Lung microvascular endothelial cell (primary cell): Measurements from ENCODE around the gene MARCO. TPM values are rescaled to one million over a fixed set of nuclear protein-coding genes. Genes with fewer than 3 reads are reported as not detected.
"Not testable (repeated sequence)": the region's sequence is repeated elsewhere in the genome, so short reads cannot be mapped to it uniquely, and the experiment has no call there.

ENCODE experiments used
- DNase-seq, 2 donors: peaks; one replicate each; pipeline versions ENCODE4 v3.0.0 to v3.0.0-alpha.2; 2010; ENCODE audit warnings: low read depth in 2 of 2
- total RNA-seq: library from RNA; depleted of rRNA; stranded (reverse); fragments of >200 nt; gene quantifications from 2 replicates; pipeline ENCODE4 v1.2.1, GENCODE V29; 2014

The MARCO gene
- total RNA-seq, 1 donor from 2014 or later: not detected

- no peak for DNase-seq
These were observed 87.3 kb downstream of the MARCO start for GRCh38 chr2:119029297-119029696.

DNA sequence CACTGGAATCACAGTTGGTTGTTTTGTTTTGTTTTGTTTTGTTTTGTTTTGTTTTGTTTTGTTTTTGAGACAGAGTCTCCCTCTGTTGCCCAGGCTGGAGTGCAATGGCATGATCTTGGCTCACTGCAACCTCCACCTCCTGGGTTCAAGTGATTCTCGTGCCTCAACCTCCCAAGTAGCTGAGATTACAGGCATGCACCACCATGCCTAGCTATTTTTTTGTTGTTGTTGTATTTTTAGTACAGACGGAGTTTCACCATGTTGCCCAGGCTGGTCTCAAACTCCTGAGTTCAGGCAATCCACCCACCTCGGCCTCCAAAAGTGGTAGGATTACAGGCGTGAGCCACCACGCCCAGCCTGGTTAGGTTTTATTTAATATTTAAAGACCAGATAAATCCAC lies 95.9 kb downstream of the MARCO start:
- not testable (repeated sequence) for DNase-seq

DNA sequence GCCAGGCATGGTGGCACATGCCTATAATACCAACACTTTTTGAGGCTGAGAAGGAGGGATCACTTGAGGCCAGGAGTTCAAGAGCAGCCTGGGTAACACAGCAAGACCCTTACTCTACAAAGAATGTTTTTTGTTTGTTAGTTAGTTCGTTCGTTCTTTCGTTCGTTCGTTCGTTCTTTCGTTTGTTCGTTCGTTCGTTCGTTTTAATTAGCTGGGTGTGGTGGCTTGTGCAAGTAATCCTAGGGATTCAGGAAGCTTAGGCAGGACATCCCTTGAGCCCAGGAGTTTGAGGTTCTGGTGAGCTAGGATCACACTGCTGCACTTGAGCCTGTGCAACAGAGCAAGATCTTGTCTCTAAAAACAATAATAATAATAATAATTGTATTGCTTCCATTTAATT lies 98.7 kb downstream of the MARCO start:
- no peak for DNase-seq

Other genes with a start within 250 kb of the MARCO start
- gene EN1, start 94.5 kb upstream of the MARCO start, total RNA-seq: not detected in 2 replicates
- gene C1QL2, start 216.6 kb downstream of the MARCO start, total RNA-seq: not detected in 2 replicates